Fibroblast of villous mesenchyme (primary cell): Measurements from ENCODE around the gene FADS1. TPM values are rescaled to one million over a fixed set of nuclear protein-coding genes. Genes with fewer than 3 reads are reported as not detected.

ENCODE experiments used
- DNase-seq: peaks from one replicate; pipeline ENCODE4 v3.0.0-alpha.2; 2010; ENCODE audit warnings: low read depth
- H3K4me3 ChIP-seq: 2 replicates; pipeline ENCODE4 v1.5.1; 2011; ENCODE audit warnings: low read depth, mild to moderate bottlenecking, low read length
- total RNA-seq: library from RNA; depleted of rRNA; stranded (reverse); fragments of >200 nt; gene quantifications from 2 replicates; pipeline ENCODE4 v1.2.3, GENCODE V29; 2012
- TF ChIP-seq, protein P1 (sequence below): IDR thresholded peaks from 2 replicates; pipeline ENCODE4 v1.5.1; 2012; ENCODE audit warnings: low read depth, mild to moderate bottlenecking, low read length; ENCODE audit not compliant: insufficient read depth

FADS1 gene
- total RNA-seq, 1 donor: 244 TPM

DNA sequence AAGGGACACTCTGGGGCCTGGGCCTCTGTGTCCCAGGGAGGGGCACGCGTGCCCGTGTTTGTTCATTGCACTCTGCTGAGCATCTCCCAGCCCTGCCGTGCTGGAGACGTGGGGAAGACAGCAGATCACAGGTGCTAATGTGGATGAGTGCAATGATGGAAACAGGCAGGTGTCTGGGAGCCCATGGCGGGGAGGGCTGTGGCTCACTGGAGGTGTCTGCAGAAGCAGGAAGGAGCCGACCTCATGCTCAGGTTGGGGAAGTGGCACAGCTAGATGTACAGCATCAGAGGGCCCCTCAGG is 32.3 kb downstream of the FADS1 start:
- H3K4me3 ChIP-seq: no peak overlapping the region
- TF ChIP-seq, protein P1, sequence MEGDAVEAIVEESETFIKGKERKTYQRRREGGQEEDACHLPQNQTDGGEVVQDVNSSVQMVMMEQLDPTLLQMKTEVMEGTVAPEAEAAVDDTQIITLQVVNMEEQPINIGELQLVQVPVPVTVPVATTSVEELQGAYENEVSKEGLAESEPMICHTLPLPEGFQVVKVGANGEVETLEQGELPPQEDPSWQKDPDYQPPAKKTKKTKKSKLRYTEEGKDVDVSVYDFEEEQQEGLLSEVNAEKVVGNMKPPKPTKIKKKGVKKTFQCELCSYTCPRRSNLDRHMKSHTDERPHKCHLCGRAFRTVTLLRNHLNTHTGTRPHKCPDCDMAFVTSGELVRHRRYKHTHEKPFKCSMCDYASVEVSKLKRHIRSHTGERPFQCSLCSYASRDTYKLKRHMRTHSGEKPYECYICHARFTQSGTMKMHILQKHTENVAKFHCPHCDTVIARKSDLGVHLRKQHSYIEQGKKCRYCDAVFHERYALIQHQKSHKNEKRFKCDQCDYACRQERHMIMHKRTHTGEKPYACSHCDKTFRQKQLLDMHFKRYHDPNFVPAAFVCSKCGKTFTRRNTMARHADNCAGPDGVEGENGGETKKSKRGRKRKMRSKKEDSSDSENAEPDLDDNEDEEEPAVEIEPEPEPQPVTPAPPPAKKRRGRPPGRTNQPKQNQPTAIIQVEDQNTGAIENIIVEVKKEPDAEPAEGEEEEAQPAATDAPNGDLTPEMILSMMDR: no peak
- no peak for DNase-seq

DNA sequence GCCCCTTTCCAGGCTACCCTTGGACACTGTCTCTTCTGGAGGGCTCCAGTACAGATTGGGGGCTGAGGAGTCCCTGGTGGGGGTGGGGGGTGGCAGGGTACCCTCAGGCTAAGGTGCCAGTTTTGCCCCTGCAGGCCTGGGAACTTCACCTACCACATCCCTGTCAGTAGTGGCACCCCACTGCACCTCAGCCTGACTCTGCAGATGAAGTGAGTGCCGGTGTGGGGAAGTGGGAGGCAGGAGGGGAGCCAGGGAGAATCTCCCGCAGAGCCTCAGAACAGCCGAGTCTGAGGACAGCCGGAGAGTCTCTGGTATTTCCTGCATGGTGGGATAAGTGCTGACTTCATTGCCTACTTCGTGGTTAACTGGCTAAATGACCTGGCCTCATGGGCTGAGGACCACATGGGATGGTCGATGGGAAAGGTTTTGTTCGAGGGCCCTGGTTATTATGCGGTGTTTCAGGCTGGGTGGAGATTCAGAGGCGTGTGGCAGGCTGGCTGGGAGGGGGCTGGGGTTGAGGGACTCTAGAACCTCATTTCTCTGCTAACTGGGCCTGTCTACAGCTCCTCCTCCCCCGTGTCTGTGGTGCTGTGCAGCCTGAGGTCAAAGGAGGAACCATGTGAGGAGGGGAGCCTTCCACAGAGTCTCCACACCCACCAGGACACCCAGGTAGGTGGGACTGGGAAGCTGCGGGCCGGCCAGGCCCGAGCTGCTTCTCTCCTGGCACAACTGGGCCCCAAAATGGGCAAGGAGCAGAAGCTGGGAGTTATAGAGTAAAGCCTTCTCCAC is 32.9 kb downstream of the FADS1 start:
- TF ChIP-seq, protein P1: no peak
- H3K4me3 ChIP-seq: no peak overlapping the region
- DNase-seq: peak; percentile 52

DNA sequence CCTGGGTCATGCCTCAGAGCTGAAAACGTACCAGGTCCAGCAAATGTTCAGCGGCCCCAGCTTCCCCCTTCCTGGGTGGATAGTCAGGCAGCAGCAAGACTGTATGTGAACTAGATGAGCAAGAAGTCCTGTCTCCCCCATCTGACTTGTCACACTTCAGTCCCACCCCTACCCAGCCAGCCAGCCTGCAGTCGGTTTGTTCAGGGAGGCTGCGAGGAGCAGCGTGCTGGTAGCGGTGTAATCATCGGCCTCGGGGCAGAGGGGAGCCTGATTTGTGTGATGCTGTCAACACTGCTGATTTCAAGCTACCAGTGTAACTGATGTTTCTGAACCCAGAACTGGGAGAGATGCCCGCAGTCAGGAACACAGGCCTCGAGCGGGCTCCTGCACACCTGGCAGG is 34.0 kb downstream of the FADS1 start:
- TF ChIP-seq, protein P1: no peak
- DNase-seq: no peak
- H3K4me3 ChIP-seq: no peak overlapping the region

DNA sequence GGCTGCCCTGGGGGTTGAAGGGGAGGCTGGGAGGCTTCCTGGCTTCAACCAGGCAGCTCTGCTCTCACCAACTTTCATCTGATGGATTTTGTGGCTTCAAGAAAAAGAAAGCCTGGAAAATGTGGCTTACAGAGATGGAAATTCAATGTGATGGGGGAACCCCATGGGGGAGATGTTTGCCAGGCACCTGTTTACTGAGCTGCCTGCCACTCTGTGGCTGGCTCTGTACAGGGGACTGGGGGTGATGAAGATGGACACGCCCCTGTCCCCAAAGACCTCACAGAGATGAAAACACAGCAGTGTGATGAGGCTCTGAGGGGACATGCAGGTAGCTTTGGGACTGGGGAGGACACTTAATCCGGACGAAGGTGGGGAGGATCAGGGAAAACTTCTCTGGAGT is 34.5 kb downstream of the FADS1 start:
- no peak overlapping the region for H3K4me3 ChIP-seq
- TF ChIP-seq, protein P1: no peak
- no peak for DNase-seq

DNA sequence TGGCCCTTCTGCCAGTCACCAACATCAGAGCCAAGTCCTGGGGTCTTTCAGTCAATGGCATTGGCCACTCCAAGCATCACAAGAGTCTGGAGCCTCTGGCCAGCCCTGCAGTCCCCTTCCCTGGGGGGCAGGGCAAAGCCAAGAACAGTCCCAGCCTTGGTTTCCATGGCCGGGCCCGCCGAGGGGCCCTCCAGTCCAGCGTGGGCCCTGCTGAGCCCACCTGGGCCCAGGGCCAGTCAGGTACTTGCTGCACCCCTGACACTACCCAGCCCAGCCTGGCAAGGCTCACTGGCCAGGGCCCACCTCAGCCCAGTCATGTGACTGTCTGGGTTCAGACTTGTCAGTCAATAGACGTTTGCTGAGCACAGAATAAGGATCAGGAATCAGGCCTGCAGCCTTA is 35.2 kb downstream of the FADS1 start:
- no peak for DNase-seq
- H3K4me3 ChIP-seq: no peak overlapping the region
- TF ChIP-seq, protein P1: no peak

DNA sequence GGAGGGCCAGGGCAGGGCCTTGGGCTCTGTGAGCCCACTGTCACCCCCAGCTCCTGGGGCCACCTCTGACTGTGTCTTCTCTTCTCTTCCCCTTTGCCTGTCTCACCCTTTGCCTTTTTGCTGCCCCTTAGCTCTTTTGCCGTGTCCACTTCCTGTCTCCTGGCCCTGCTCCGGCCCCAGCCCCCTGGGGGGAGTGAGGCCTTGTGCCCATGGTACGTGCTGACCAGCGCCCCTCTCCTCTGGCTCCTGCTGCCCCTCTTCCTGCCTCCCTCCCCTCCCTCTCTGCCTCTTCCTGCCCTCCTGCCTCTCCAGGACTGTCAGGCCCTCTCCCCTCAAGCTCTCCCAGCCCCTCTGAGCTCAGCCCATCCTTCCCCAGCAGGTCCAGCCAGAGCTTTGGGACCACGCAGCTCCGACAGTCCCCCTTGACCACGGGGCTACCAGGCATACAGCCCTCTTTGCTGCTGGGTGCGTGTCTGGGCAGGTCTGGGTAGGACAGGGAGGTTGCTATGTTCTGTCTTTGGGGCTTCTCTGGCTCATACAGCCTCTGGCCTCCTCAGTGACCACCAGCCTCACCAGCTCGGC is 36.1 kb downstream of the FADS1 start:
- no peak overlapping the region for H3K4me3 ChIP-seq
- TF ChIP-seq, protein P1: no peak
- DNase-seq: no peak
